Middle frontal gyrus (tissue), 1 donor: ENCODE measurements around the gene CDC42EP1.

Source experiments
- DNase-seq: peaks from one replicate; pipeline ENCODE4 v3.0.0-alpha.2; 2015; ENCODE audit warnings: low spot score; ENCODE audit errors: extremely low spot score

The CDC42EP1 gene

DNA sequence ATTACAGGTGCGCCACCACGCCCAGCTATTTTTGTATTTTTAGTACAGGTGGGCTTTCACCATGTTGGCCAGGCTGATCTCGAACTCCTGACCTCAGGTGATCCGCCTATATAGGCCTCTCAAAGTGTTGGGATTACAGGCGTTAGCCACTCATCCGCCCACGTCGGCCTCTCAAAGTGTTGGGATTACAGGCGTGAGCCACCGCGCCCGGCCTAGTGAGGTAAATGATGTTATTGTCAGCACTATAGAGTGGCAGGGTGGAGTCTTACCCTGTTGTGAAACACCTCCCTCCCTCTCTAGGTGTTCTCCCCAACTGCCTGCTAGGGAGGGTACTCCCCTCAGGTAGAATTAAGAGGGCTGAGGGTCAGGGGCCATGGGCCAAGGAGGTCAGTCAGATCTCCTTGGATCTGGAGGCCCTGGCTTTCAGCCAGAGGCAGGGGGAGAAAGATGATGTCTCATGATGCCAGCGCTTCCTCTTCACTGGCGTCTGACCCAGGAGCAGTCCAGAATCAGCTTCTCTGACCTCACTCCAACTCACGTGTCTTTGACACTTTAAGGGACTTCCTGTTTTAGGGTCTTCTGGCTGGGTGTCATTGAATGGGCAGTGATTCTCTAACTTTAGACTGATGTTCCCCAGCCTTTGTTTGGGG, 50.3 kb downstream of the CDC42EP1 start:
- DNase-seq = no peak

- no peak for DNase-seq
These were observed 50.9 kb downstream of the CDC42EP1 start for GRCh38 chr22:37611207-37611606.

DNA sequence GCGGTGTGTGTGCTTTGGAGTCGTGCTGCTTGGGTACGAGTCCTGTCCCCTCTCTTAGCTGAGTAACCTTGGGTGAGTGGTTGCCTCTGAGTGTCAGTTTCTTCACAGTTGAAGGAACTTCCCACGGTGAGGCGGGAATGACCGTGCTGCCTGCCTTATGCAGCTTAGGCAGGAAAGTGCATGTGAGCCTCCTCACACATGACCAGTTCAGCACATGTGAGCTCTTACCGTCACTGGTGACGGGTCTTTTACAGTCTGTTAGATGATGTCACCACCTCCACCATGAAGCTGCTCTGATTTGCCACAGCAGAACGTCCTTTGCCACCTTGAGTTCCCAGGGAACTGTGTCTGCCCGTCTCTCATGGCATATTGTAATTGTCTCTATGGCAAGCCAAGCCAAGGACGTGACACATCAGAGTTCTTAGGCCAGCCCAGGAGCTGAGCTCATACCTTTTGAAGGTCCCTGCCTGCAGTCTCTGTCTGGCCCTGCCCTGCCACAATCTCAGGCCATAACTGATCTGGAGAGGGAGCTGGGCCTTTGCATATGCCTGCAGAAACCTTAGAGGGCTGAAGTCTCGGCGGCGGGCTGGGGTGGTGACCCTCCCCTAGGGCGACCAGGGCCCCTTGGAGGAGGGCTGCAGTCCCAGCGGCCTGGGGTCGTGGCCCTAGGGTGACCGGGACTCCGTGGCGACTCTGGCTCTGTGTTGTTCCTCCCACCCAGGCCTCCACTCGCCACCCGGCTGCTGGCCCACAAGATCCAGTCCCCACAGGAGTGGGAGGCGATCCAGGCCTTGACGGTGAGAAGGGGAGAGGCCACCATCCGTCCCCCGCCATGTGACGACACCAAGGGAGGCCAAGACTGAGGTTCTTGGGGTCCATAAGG, 56.2 kb downstream of the CDC42EP1 start:
- DNase-seq = no peak

DNA sequence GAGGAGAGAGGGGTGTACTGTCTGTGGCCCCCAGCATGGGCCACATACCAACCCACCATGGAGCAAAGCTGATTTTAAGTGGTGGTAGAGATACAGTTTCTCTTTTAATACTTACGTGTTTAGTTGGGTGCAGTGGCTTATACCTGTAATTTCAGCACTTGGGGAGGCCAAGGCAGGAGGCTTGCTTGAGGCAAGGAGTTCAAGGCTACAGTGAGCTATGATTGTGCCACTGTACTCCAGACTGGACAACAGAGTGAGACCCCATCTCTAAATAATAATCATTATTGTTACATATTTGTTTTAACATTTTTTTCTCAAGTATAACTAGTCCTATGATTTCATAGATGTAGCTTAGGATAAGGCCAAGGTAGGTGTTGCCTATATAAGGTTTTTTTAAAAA, 57.2 kb downstream of the CDC42EP1 start:
- no peak for DNase-seq

- DNase-seq = no peak
These were observed 57.9 kb downstream of the CDC42EP1 start for GRCh38 chr22:37618072-37618656.

- DNase-seq = no peak
These were observed 58.4 kb downstream of the CDC42EP1 start for GRCh38 chr22:37618674-37619073.
